ENCODE data around the gene LIG1.

DNA sequence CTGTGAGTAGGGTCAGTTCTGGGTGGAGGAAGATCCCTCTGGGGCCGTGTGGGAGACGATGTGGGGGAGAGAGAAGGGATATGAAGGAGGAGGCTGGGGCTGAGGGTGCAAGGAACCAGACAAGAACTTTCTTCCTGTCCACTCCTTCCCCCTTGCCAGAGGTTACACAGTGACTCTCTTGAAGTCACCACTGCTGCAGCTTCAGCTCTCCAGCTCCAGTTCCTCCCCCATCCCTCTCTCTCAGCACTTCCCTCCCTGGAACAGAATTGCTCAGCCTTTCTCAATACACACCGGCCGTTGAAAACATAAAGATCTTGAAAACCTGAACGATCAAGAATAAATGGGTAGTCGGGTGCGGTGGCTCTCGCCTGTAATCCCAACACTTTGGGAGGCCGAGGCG is 5.4 kb upstream of the LIG1 start:
- TF ChIP-seq POLR2AphosphoS5 (IDR thresholded peaks at IDR 0.05) (peak in 1 of 3 donors; percentile 5), CTCF (IDR thresholded peaks at IDR 0.05 in 8 of 11, conservative IDR thresholded peaks at IDR 0.05 in 3 of 11) (no peak), POLR2A (IDR thresholded peaks at IDR 0.05) (no peak)
